OCI-LY7 (cell line): ENCODE results near the gene ECI2. TPM values are rescaled to one million over a fixed set of nuclear protein-coding genes. Genes with fewer than 3 reads are reported as not detected.

Experiments
- BruUV-seq: library from RNA; stranded (reverse); fragments of 400-500 nt; replicated peaks from 2 replicates; lab custom pipeline; 2021; lab: Mats Ljungman, UMichigan
- CTCF ChIA-PET: fragments of 300-600 bp; sonication (Branson Sonifier 250); formaldehyde crosslinking; loops from one replicate; lab custom pipeline; 2022; ENCODE audit warnings: antibody characterized with exemption; ENCODE audit not compliant: unreplicated experiment; lab: Charles Lee
- POLR2A ChIA-PET: fragments of 300-600 bp; sonication (Branson Sonifier 250); formaldehyde crosslinking; loops from one replicate; lab custom pipeline; 2022; ENCODE audit warnings: antibody characterized with exemption; lab: Charles Lee
- DNase-seq: peaks from one replicate; pipeline ENCODE4 v3.0.0-alpha.2; 2015; ENCODE audit warnings: low spot score
- H2AFZ ChIP-seq: fragments of 200-600 bp; sonication (generic), shearing (Covaris generic); 2 replicates; pipeline ENCODE4 v1.6.1; 2014; ENCODE audit warnings: mild to moderate bottlenecking, antibody characterized with exemption, low read length, moderate library complexity
- H3K27ac ChIP-seq: fragments of 200-600 bp; sonication (generic); 2 replicates; pipeline ENCODE4 v1.5.1; 2014; ENCODE audit warnings: mixed run types, low read depth, mild to moderate bottlenecking, moderate library complexity, low read length, inconsistent platforms; ENCODE audit not compliant: poor library complexity, severe bottlenecking
- H3K36me3 ChIP-seq: fragments of 200-600 bp; sonication (generic); 2 replicates; pipeline ENCODE4 v1.6.1; 2014; ENCODE audit warnings: mild to moderate bottlenecking, antibody characterized with exemption, low read length, moderate library complexity, mixed read lengths; ENCODE audit not compliant: insufficient read depth
- H3K4me1 ChIP-seq: fragments of 200-600 bp; sonication (generic); 2 replicates; pipeline ENCODE4 v1.5.1; 2014; ENCODE audit warnings: mild to moderate bottlenecking, low read length; ENCODE audit not compliant: insufficient read depth, poor library complexity, severe bottlenecking
- H3K4me2 ChIP-seq: fragments of 200-600 bp; sonication (generic); 2 replicates; pipeline ENCODE4 v1.6.1; 2014; ENCODE audit warnings: mild to moderate bottlenecking, low read length
- H3K4me3 ChIP-seq: fragments of 200-600 bp; sonication (generic); 2 replicates; pipeline ENCODE4 v1.5.1; 2014; ENCODE audit warnings: mild to moderate bottlenecking, low read depth, low read length; ENCODE audit not compliant: poor library complexity, severe bottlenecking
- H3K79me2 ChIP-seq: fragments of 200-600 bp; sonication (generic); 2 replicates; pipeline ENCODE4 v1.6.1; 2016; ENCODE audit warnings: low read depth, mild to moderate bottlenecking, low read length, moderate library complexity, mixed read lengths; ENCODE audit not compliant: insufficient read depth
- H3K9me2 ChIP-seq: fragments of 200-600 bp; sonication (generic); 2 replicates; pipeline ENCODE4 v1.6.1; 2016; ENCODE audit warnings: mild to moderate bottlenecking, low read length, mixed read lengths; ENCODE audit not compliant: insufficient read depth
- H3K9me3 ChIP-seq: fragments of 200-600 bp; sonication (generic); 2 replicates; pipeline ENCODE4 v1.6.1; 2014; ENCODE audit warnings: mild to moderate bottlenecking, mixed run types, low read length, mixed read lengths
- H4K20me1 ChIP-seq: fragments of 200-600 bp; sonication (generic); 2 replicates; pipeline ENCODE4 v1.6.1; 2014; ENCODE audit warnings: mild to moderate bottlenecking, antibody characterized with exemption, low read length, moderate library complexity, mixed read lengths; ENCODE audit not compliant: insufficient read depth
- CTCF ChIP-seq: fragments of 200-600 bp; sonication (generic); conservative IDR thresholded peaks from 2 replicates; pipeline ENCODE4 v1.5.1; 2014; ENCODE audit warnings: mild to moderate bottlenecking, antibody characterized with exemption, low read length, moderate library complexity, mixed read lengths
- EZH2phosphoT487 ChIP-seq: fragments of 200-600 bp; sonication (generic); IDR thresholded peaks from 2 replicates; pipeline ENCODE4 v1.6.1; 2018; ENCODE audit warnings: low read depth, borderline replicate concordance, mild to moderate bottlenecking, mixed run types, antibody characterized with exemption, low read length, moderate library complexity, mixed read lengths
- intact Hi-C: fragments of 100-400 bp; cut with micrococcal nuclease; formaldehyde crosslinking; loops from one replicate; pipeline ENCODE4 v1.10.0; 2022; ENCODE audit not compliant: unreplicated experiment
- total RNA-seq, 2 experiments: library from RNA; depleted of rRNA in 1 of 2; stranded (reverse); fragments of >200 nt in 1 of 2; shearing (Covaris generic) in 1 of 2; gene quantifications; 2 replicates each; pipeline ENCODE4 v1.2.3, GENCODE V29; 2014 to 2022

The ECI2 gene
- total RNA-seq, 2 experiments from 2014 or later: 49.3 to 50.4 TPM

GRCh38 chr6:4088704-4089103, 46.7 kb downstream of the ECI2 start:
- ChIA-PET CTCF (no interaction called here), POLR2A (interaction anchor here (0.7 kb wide), 1 partner anchor 137 kb away, joined by 9 read pairs; no protein-coding TSS in a partner anchor)
- no TSS peak for BruUV-seq
- no peaks in the 10 kb centered on the region for H3K9me3 ChIP-seq
- no peak overlapping the region for H2AFZ ChIP-seq
- H3K79me2 ChIP-seq: no peaks in the 10 kb centered on the region
- H3K9me2 ChIP-seq: no peaks in the 10 kb centered on the region
- intact Hi-C loops: no loop called here
- TF ChIP-seq EZH2phosphoT487 (no peak), CTCF (no peak)
- no peaks in the 10 kb centered on the region for H3K4me1 ChIP-seq
- no peak for DNase-seq
- no peak overlapping the region for H3K4me2 ChIP-seq
- no peak overlapping the region for H3K27ac ChIP-seq
- no peaks in the 10 kb centered on the region for H4K20me1 ChIP-seq
- H3K36me3 ChIP-seq: no peaks in the 10 kb centered on the region
- H3K4me3 ChIP-seq: no peak overlapping the region

- CTCF ChIA-PET: no interaction called here
- no peak for TF ChIP-seq EZH2phosphoT487
- TF ChIP-seq CTCF: no peak
- Histone ChIP-seq H3K4me1 (no peaks in the 10 kb centered on the region), H3K27ac (no peak overlapping the region), H3K9me2 (no peaks in the 10 kb centered on the region), H3K9me3 (no peaks in the 10 kb centered on the region), H3K4me2 (no peak overlapping the region), H3K36me3 (no peaks in the 10 kb centered on the region), H4K20me1 (no peaks in the 10 kb centered on the region), H3K79me2 (no peaks in the 10 kb centered on the region), H2AFZ (no peak overlapping the region), H3K4me3 (no peak overlapping the region)
- no TSS peak for BruUV-seq
- intact Hi-C loops: no loop called here
- POLR2A ChIA-PET: interaction anchor here (0.7 to 1.5 kb wide), 2 partner anchors 17 to 45 kb away, joined by 3 read pairs; no protein-coding TSS in a partner anchor
- DNase-seq: no peak
Measured at GRCh38 chr6:4085332-4085700, 50.1 kb downstream of the ECI2 start.

GRCh38 chr6:4084444-4085331, 50.7 kb downstream of the ECI2 start:
- Histone ChIP-seq H3K9me2 (no peaks in the 10 kb centered on the region), H3K4me1 (no peaks in the 10 kb centered on the region), H4K20me1 (no peaks in the 10 kb centered on the region), H2AFZ (no peak overlapping the region), H3K4me2 (no peak overlapping the region), H3K9me3 (no peaks in the 10 kb centered on the region), H3K27ac (no peak overlapping the region), H3K79me2 (no peaks in the 10 kb centered on the region), H3K4me3 (no peak overlapping the region), H3K36me3 (no peaks in the 10 kb centered on the region)
- POLR2A ChIA-PET: interaction anchor here (0.6 to 0.7 kb wide), 2 partner anchors 12 to 44 kb away, joined by 3 read pairs; no protein-coding TSS in a partner anchor
- DNase-seq: no peak
- no TSS peak for BruUV-seq
- intact Hi-C loops: no loop called here
- no peak for TF ChIP-seq EZH2phosphoT487
- TF ChIP-seq CTCF: no peak
- CTCF ChIA-PET: no interaction called here
